C4-2B (cell line): ENCODE results near the gene NCAPG2.

Experiments used
- CTCF ChIP-seq: fragments of 450-650 bp; conservative IDR thresholded peaks from 2 replicates; pipeline ENCODE4 v1.5.1; 2017; ENCODE audit warnings: mild to moderate bottlenecking
- ZFX ChIP-seq: fragments of 450-650 bp; IDR thresholded peaks from 2 replicates; pipeline ENCODE4 v1.6.1; 2017

GRCh38 chr7:158702944-158703343, 1.7 kb downstream of the NCAPG2 start:
- TF ChIP-seq CTCF, result no peak
- no peak for TF ChIP-seq ZFX
